Epithelial cell of esophagus (primary cell): ENCODE data around the gene STX18.
"Not testable (repeated sequence)": the region's sequence is repeated elsewhere in the genome, so short reads cannot be mapped to it uniquely, and the experiment has no call there.

ENCODE experiments used
- DNase-seq: peaks from one replicate; pipeline ENCODE4 v3.0.0; 2010; ENCODE audit warnings: low read depth
- H3K4me3 ChIP-seq: 2 replicates; pipeline ENCODE4 v1.5.1; 2011; ENCODE audit warnings: mild to moderate bottlenecking, low read length, control low read depth
- TF ChIP-seq, protein P1 (sequence below): IDR thresholded peaks from 2 replicates; pipeline ENCODE4 v1.5.1; 2011; ENCODE audit warnings: low read depth, mild to moderate bottlenecking, low read length, control low read depth, inconsistent platforms; ENCODE audit not compliant: insufficient read depth; ENCODE audit errors: missing control alignments

STX18 gene

DNA sequence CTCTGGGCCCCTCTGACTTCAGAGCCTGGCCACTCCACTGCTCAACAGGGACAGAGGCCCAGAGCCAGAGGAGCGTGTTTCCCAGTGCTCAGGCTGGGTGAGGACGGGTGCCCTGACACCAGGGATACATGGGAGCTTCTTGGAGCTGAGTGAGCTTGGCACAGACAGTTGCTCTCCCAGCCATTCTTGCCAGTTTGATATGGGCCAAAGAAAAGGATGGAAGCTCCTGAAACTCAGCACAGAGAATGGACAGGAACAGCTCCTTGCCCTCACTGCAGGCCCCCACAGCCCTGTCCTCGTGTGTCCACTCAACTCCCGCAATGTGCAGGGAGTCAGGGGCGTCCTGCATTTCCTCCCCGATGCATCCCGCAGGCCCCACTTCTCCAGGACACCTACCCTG is 116.2 kb downstream of the STX18 start:
- DNase-seq: no peak
- TF ChIP-seq, protein P1, sequence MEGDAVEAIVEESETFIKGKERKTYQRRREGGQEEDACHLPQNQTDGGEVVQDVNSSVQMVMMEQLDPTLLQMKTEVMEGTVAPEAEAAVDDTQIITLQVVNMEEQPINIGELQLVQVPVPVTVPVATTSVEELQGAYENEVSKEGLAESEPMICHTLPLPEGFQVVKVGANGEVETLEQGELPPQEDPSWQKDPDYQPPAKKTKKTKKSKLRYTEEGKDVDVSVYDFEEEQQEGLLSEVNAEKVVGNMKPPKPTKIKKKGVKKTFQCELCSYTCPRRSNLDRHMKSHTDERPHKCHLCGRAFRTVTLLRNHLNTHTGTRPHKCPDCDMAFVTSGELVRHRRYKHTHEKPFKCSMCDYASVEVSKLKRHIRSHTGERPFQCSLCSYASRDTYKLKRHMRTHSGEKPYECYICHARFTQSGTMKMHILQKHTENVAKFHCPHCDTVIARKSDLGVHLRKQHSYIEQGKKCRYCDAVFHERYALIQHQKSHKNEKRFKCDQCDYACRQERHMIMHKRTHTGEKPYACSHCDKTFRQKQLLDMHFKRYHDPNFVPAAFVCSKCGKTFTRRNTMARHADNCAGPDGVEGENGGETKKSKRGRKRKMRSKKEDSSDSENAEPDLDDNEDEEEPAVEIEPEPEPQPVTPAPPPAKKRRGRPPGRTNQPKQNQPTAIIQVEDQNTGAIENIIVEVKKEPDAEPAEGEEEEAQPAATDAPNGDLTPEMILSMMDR: no peak
- no peak overlapping the region for H3K4me3 ChIP-seq

DNA sequence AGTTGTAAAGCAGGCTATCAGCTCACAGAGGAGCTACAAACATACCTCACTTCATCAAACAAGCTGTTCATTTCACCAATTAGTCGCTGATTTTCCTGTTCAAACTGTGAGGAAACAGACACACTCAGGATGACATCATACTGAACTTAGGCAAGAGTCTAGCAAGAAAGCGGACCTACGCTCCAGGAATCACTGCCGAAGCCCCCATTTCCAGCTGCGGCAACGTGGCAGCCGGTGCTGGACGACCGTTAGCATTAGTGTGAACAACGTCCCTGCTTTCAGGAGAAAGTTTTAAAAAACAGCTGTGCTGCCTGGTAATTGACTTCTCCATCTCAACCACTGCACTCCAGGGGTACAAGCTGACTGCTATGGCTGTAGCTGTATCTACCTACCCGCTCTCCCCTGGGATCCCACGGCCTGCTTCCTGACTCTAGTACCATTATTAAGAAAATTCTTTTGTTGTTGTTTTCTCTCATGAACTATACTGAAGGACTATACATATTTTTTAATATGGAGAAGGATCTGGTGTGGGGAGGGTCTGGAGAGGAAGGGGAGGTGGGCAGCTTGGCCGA is 116.6 kb downstream of the STX18 start:
- H3K4me3 ChIP-seq: no peak overlapping the region
- TF ChIP-seq, protein P1: no peak
- peak; percentile 27 for DNase-seq

DNA sequence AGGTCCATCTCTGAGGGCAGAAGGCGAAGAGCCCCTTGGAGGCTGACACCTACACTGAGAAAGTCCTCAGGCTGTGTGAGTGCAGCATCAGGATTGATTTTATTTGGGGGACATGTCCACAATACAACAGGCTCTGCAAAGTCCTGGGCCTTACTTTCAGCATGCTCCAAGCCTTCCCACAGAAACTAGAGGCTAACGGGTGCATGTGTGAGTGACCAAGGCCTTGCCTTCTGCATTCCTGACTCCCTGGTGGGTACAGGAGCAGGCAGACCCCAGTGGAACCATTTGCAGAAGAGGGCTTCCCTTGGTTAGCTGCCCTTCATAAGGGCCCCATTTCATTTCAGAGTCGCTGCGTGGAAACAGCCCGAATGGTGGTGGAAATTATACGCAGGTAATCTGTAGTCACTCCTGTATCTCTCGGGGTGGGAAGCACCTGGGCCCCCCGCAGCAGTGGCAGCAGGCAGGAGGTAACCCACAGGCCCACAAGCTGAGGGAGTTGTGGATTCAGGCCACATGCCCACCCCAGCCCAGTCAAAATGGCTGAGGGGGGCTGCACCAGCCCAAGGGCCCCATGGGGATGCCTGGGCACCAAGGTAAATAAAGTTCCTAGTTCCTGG is 117.2 kb downstream of the STX18 start:
- H3K4me3 ChIP-seq: no peak overlapping the region
- TF ChIP-seq, protein P1: no peak
- DNase-seq: no peak

DNA sequence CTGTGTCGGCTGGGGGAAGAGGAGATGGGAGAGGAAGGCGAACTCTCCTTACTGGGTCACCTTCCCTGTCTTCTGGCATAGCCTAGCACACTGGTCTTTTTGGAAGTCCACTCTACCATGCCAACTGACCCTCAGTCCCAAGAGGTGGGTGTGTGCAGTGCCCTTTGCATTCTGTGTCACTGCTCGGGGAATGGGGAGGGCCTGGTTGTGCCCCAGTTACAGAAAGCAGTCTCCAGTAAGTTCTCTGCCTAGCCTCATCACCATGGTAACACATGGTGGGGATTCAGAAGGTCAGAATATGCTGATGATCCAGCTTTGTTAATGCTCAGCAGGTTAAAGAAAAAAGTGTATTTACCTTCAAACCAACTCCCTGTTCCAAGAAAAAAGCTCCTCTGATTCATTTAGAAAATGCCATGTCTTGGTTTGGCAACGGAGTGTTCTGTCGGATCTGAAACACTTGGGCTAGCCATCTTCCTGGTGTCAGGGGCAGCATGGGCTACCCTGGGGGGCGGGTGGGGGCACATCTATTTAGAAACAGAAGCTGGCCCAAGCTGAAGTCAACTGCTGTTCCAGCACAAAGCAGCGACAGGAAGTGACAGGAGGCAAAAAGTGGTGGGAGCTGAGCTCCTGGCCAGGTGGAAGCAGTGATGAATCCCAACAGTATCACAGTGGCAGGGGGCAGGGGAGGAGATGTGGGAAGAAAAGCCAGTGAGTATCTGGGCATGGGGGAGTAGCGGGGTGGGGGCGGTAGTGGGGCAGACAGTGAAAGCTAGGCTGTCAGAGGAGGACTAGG is 117.9 kb downstream of the STX18 start:
- TF ChIP-seq, protein P1: no peak
- no peak for DNase-seq
- no peak overlapping the region for H3K4me3 ChIP-seq

DNA sequence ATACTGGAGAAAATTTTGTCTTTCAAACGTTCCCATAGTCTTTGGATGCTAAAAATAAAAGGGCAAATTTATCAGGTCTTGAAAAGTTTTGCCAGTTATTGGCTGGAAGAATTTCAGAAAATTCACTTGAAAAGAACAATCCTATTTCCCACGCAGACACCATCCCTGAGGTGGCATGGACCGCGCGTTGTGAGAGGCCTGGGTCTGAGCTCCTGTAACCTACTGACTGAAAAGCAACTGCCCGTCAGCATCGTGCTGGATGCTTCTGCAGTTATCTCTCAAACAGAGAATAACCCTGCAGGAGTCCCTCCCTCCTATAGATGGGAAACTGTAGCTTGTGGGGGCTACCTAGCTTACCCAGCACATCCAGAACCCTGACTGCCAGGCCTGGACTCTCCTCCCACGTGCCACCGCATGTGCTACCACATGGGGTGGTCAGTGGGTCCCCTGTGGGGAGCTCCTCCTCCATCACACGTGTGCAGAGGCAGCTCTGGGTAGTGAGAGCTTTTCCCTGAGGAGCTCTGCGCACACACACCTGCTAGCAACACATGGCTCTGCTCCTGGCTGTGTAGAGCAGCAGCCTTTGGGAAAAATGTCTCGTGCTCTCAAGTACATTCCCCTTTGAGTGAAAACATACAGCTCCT is 118.9 kb downstream of the STX18 start:
- DNase-seq: no peak
- no peak overlapping the region for H3K4me3 ChIP-seq
- TF ChIP-seq, protein P1: no peak

DNA sequence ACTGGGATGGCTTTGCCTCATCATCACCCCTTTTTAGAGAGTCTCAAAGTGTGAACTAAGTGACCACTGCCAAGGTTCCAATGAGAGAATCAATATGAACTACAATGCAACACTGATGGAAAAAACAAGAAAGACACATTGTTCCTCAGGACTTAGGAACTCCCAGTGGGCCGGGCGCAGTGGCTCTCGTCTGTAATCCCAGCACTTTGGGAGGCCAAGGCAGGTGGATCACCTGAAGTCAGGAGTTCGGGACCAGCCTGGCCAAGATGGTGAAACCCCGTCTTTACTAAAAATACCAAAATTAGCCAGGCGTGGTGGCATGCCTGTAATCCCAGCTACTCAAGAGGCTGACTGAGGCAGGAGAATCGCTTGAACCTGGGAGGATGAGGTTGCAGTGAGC is 119.7 kb downstream of the STX18 start:
- not testable (repeated sequence) for H3K4me3 ChIP-seq, DNase-seq

DNA sequence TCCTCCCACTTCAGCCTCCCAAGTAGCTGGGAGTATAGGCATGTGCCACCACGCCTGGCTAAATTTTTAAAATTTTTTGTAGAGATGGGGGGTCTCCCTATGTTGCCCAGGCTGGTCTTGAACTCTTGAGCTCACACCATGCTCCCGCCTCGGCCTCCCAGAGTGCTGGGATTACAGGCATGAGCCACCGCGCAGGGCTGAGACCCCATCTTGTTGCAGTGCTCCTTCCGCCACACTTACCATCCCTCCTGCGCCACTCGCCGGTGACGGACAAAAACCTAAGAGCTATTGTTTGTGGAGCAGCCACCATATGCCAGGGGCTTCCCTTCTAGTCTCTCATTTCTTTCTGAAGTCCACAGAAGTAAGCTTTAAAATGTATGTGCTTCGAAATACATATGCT is 120.5 kb downstream of the STX18 start:
- no peak overlapping the region for H3K4me3 ChIP-seq
- TF ChIP-seq, protein P1: no peak
- DNase-seq: no peak
